Testis (tissue), 2 donors: ENCODE measurements around the gene KIAA0513.

Source experiments
- POLR2A ChIP-seq: fragments of 450-650 bp; IDR thresholded peaks from one replicate; pipeline ENCODE4 v1.6.1; 2017; ENCODE audit warnings: antibody characterized with exemption, mild to moderate bottlenecking, moderate library complexity
- TF ChIP-seq, protein P1 (sequence below), 3 experiments: fragments of 450-650 bp in 2 of 3; fragments of 200-600 bp in 1 of 3; sonication (generic) in 1 of 3; IDR thresholded peaks; one replicate each; pipeline ENCODE4 v1.5.1; 2016 to 2019; ENCODE audit warnings: antibody characterized with exemption in 3 of 3, mild to moderate bottlenecking in 2 of 3, moderate library complexity in 1 of 3

DNA sequence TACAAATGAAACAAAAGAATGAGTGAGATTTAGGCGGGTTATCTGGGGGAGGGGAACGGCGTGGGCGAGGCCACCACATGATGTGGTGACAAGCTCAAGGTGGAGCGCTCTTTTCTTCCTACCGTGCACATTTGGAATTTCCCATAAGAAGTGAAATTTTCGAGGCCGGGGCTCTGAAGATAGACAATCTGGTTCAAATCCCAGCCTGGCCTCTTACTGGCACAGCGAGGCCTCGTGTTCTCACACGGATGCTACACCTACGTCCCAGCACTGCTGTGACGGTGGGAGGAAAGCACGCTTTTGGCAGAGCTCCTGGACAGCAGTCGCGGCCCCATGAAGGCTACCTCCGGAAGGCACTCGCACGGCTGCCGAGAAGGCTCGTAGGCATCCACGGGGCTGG, 41.5 kb upstream of the KIAA0513 start:
- TF ChIP-seq, protein P1, sequence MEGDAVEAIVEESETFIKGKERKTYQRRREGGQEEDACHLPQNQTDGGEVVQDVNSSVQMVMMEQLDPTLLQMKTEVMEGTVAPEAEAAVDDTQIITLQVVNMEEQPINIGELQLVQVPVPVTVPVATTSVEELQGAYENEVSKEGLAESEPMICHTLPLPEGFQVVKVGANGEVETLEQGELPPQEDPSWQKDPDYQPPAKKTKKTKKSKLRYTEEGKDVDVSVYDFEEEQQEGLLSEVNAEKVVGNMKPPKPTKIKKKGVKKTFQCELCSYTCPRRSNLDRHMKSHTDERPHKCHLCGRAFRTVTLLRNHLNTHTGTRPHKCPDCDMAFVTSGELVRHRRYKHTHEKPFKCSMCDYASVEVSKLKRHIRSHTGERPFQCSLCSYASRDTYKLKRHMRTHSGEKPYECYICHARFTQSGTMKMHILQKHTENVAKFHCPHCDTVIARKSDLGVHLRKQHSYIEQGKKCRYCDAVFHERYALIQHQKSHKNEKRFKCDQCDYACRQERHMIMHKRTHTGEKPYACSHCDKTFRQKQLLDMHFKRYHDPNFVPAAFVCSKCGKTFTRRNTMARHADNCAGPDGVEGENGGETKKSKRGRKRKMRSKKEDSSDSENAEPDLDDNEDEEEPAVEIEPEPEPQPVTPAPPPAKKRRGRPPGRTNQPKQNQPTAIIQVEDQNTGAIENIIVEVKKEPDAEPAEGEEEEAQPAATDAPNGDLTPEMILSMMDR (IDR thresholded peaks at IDR 0.05): no peak
- TF ChIP-seq POLR2A: no peak
